Inferior parietal cortex (tissue), 1 donor: ENCODE results near the gene BTG1.
"Not testable (repeated sequence)": the region's sequence is repeated elsewhere in the genome, so short reads cannot be mapped to it uniquely, and the experiment has no call there.

Experiments used
- DNase-seq: peaks from one replicate; pipeline ENCODE4 v3.0.0-alpha.2; 2016; ENCODE audit errors: extremely low spot score

The BTG1 gene

GRCh38 chr12:92098594-92099380 lies 46.9 kb downstream of the BTG1 start:
- no peak for DNase-seq

DNA sequence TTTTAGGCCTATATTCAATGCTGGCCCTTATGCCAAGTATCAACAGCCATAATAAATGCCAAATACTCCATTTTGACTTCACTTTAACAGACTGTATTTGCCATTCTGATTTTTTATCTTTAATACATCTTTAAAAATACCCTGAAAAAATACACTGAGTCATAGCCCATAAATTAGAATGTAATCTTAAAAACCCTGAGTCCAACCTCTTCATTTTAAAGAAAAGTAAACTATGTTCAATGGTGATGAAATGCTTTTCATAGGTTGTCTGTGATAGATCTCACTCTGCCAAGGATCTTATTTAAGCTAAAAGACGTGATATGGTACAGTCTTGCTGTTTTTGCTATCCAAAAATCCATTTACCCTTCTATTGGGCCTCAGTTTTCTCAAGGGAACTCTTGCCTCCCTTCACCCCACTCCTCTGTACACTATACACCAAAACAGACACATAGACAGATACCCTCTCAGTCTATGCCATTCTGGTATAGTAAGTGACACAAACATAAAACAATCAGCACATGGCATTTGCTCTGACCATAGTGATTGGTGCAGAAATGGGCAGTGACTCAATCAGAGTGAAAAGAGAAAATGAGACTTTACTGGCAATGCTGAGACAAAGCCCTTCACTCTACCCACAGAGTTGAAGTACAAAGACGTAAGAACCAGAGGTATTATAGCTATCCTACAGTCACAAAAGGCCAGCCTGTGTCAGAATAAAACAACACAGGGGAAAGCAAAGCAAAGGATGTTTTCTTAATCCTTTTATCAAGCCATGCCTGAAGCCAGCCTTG lies 49.1 kb downstream of the BTG1 start:
- DNase-seq = no peak

DNA sequence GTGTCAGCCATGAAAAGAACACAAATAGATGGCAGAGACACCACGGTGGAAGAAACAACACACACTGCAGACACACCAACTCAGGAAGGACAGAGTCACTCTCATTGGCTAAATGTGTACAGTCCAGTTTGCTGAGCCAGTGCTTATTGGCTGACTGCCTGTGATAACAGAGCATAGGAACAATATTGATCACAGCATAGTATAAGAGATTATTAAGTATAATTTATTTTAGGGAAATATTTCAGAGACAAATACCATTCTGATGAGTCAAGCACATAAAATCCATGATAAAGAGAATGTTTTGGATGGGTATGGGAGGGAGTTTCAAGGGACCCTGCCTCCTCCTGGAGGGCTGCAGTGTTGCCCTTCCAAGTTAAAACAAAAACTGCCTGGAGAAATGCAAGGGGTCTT lies 50.9 kb downstream of the BTG1 start:
- no peak for DNase-seq

- DNase-seq = not testable (repeated sequence)
Observed at GRCh38 chr12:92094301-92094700, 51.3 kb downstream of the BTG1 start.
